ENCODE results near the gene GRIN1.

The GRIN1 gene

GRCh38 chr9:137172901-137173795 lies 34.2 kb downstream of the GRIN1 start:
- Histone ChIP-seq H3K27ac (no peak overlapping the region), H3K9me3 (ENCODE audit: low read depth, low read length) (no peaks in the 10 kb centered on the region), H3K36me3 (ENCODE audit: insufficient read depth, low read length) (no peaks in the 10 kb centered on the region), H3K9ac (ENCODE audit: insufficient read length) (no peak overlapping the region), H3K4me3 (no peak overlapping the region)
- TF ChIP-seq FOXP2 (optimal IDR thresholded peaks at IDR 0.05; ENCODE audit: control extremely low read depth, extremely low read length, insufficient read depth) (no peak), EZH2 (IDR thresholded peaks at IDR 0.05) (no peak), POLR2AphosphoS5 (IDR thresholded peaks at IDR 0.05; ENCODE audit: borderline replicate concordance, low read depth, low read length) (no peak)
- DNase-seq (ENCODE audit: low read depth, low spot score) = no peak

- no peak for TF ChIP-seq FOXP2 (optimal IDR thresholded peaks at IDR 0.05; ENCODE audit: control extremely low read depth, extremely low read length, insufficient read depth)
- TF ChIP-seq EZH2 (IDR thresholded peaks at IDR 0.05) = no peak
- no peak for TF ChIP-seq POLR2AphosphoS5 (IDR thresholded peaks at IDR 0.05; ENCODE audit: borderline replicate concordance, low read depth, low read length)
- Histone ChIP-seq H3K27ac (no peak overlapping the region), H3K4me3 (peak overlapping the region; percentile 58), H3K36me3 (ENCODE audit: insufficient read depth, low read length) (no peaks in the 10 kb centered on the region), H3K9ac (ENCODE audit: insufficient read length) (no peak overlapping the region), H3K9me3 (ENCODE audit: low read depth, low read length) (no peaks in the 10 kb centered on the region)
- no peak for DNase-seq (ENCODE audit: low read depth, low spot score)
Measured at GRCh38 chr9:137173796-137174664, 35.1 kb downstream of the GRIN1 start.

DNA sequence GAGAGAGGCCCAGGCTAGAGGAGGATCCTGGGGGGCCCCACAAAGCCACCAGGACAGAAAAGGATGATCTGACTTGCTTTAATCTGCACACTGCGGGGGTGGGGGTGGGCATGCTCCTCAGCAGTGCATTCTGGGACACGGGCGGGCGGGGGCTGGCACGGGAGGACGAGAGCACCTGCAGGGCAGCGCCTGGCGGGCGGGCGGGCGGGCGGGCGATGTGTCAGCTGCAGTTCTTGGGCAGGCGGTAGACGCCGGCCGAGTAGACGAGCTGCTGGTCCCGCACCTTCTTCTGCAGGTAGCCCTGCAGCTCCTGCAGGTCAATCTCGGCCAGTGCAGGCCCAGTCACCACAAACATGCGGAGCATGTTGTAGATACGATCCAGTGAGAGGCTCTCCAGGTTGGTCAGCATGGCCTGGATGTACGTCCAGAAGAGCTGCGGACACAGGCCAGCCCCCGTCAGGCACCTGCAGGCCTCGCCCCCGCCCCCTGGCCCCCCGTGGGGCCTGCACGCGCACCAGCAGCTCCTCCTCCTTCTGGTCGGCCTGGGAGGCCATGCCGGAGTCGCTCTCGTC lies 35.9 kb downstream of the GRIN1 start:
- no peaks in the 10 kb centered on the region; the same call in 1 of the 2 replicates for H3K36me3 ChIP-seq (ENCODE audit: insufficient read depth, low read length)
- TF ChIP-seq POLR2AphosphoS5 (IDR thresholded peaks at IDR 0.05; ENCODE audit: borderline replicate concordance, low read depth, low read length) (no peak), FOXP2 (optimal IDR thresholded peaks at IDR 0.05; ENCODE audit: control extremely low read depth, extremely low read length, insufficient read depth) (no peak), EZH2 (IDR thresholded peaks at IDR 0.05) (no peak)
- no peak overlapping the region for H3K27ac ChIP-seq
- no peak overlapping the region for H3K9ac ChIP-seq (ENCODE audit: insufficient read length)
- H3K4me3 ChIP-seq = peak overlapping the region; percentile 58
- H3K9me3 ChIP-seq (ENCODE audit: low read depth, low read length) = no peaks in the 10 kb centered on the region
- DNase-seq (ENCODE audit: low read depth, low spot score) = no peak

DNA sequence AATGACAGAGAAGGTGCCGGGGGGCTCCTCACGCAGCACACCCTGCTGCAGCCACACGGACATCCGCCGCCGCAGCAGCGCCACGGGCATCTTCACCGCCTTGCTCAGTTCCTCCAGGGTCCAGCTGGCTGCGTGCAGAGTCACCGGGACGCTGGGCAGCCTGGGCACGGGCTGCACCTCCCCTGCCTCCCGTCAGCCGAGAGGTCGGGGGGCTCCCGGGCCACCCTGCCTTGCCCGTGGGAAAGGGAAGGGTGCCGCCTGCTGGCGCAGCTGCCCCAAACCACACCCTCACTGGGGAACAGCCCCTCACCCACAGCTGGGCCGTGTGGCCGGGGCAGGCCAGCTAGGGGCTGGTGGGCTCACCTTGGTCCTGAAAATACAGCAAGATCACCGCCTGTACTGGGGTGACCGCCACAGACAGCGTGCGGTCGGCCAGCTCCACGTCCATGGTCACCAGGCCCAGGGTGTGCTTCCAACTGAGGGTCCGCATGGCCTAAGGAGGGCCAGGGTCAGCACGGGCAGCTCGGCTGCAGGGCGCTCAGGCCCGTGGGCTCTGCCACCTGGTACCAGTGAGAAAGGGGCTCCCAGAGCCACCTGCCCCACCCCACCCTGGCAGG lies 36.5 kb downstream of the GRIN1 start:
- no peak for DNase-seq (ENCODE audit: low read depth, low spot score)
- H3K27ac ChIP-seq = no peak overlapping the region
- TF ChIP-seq POLR2AphosphoS5 (IDR thresholded peaks at IDR 0.05; ENCODE audit: borderline replicate concordance, low read depth, low read length) (no peak; the same call in 1 of the 2 replicates), EZH2 (IDR thresholded peaks at IDR 0.05) (no peak)
- H3K36me3 ChIP-seq (ENCODE audit: insufficient read depth, low read length) = no peaks in the 10 kb centered on the region; the same call in 1 of the 2 replicates
- H3K4me3 ChIP-seq = peak overlapping the region; percentile 57; the same call in 1 of the 2 replicates
- no peaks in the 10 kb centered on the region for H3K9me3 ChIP-seq (ENCODE audit: low read depth, low read length)
- no peak overlapping the region for H3K9ac ChIP-seq (ENCODE audit: insufficient read length)

GRCh38 chr9:137176302-137177182 lies 37.6 kb downstream of the GRIN1 start:
- Histone ChIP-seq H3K27ac (no peak overlapping the region), H3K9ac (ENCODE audit: insufficient read length) (no peak overlapping the region), H3K36me3 (ENCODE audit: insufficient read depth, low read length) (no peaks in the 10 kb centered on the region; the same call in 1 of the 2 replicates), H3K4me3 (no peak overlapping the region), H3K9me3 (ENCODE audit: low read depth, low read length) (no peaks in the 10 kb centered on the region)
- no peak for DNase-seq (ENCODE audit: low read depth, low spot score)
- no peak for TF ChIP-seq POLR2AphosphoS5 (IDR thresholded peaks at IDR 0.05; ENCODE audit: borderline replicate concordance, low read depth, low read length)
- TF ChIP-seq EZH2 (IDR thresholded peaks at IDR 0.05) = no peak
- TF ChIP-seq FOXP2 (optimal IDR thresholded peaks at IDR 0.05; ENCODE audit: control extremely low read depth, extremely low read length, insufficient read depth) = no peak

DNA sequence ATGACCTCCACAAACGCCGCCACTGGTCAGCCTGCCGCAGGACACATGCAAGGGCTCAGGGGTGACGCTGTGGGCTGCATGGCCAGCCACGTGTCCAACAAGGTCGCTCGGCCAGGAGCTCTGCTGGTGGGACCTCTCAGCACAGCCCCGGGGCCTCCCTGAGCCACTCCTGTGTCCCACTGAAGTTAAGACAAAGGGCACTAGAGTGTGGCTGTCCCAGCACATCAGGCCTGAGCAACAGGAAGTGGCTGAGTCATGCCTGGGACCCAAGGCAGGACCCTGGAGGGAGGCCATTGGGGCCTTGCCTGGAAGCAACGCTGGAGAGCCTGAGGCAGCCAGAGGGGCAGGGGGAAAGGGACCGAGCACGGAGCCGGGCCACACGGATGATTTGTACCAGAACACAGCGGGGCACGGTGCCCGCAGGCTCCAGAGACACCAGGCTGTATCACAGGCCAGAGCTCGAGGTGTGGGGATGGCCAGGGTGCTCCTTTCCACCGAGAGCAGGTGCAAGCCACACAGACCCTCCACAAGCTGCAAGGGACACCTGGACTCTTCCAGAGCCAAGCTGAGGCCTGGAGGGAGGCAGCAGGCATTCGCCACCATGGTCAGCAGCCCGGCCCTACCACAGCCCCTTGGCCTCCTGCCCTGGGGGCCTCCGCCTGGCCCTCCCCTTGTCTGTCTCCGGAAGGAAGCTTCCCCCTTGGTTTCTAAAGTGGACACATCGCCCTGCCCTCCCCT lies 39.4 kb downstream of the GRIN1 start:
- TF ChIP-seq FOXP2 (optimal IDR thresholded peaks at IDR 0.05; ENCODE audit: control extremely low read depth, extremely low read length, insufficient read depth) (no peak), POLR2AphosphoS5 (IDR thresholded peaks at IDR 0.05; ENCODE audit: borderline replicate concordance, low read depth, low read length) (no peak), EZH2 (IDR thresholded peaks at IDR 0.05) (no peak)
- Histone ChIP-seq H3K27ac (no peak overlapping the region), H3K9me3 (ENCODE audit: low read depth, low read length) (no peaks in the 10 kb centered on the region), H3K9ac (ENCODE audit: insufficient read length) (no peak overlapping the region), H3K4me3 (no peak overlapping the region), H3K36me3 (ENCODE audit: insufficient read depth, low read length) (peaks cover 5% of the 10 kb centered on the region; the same call in 1 of the 2 replicates)
- DNase-seq (ENCODE audit: low read depth, low spot score) = no peak
